Endothelial cell of umbilical vein (primary cell): Measurements from ENCODE around the gene KCTD10. TPM values are rescaled to one million over a fixed set of nuclear protein-coding genes. Genes with fewer than 3 reads are reported as not detected.

Source experiments
- BruUV-seq: library from RNA; stranded (reverse); fragments of 400-500 nt; replicated peaks from 2 replicates; lab custom pipeline; 2021; lab: Mats Ljungman, UMichigan
- CTCF ChIA-PET: fragments of 300-600, 350-600 bp; sonication (Branson Sonifier 250); formaldehyde crosslinking; loops from one replicate; lab custom pipeline; 2021; ENCODE audit warnings: antibody characterized with exemption, inconsistent platforms; lab: Charles Lee
- POLR2A ChIA-PET: fragments of 300-600, 350-600 bp; sonication (Branson Sonifier 250); formaldehyde crosslinking; loops from one replicate; lab custom pipeline; 2021; ENCODE audit warnings: antibody characterized with exemption, inconsistent platforms; lab: Charles Lee
- DNase-seq: peaks from one replicate; pipeline ENCODE4 v3.0.0-alpha.2; 2011; ENCODE audit warnings: low read depth, low spot score
- FAIRE-seq: peaks from 2 replicates; lab custom pipeline; 2011; peaks lifted over from hg19 to GRCh38; lab: Jason Lieb, UNC
- H2AFZ ChIP-seq: 2 replicates; pipeline ENCODE4 v1.6.0; 2012; ENCODE audit warnings: low read depth, low read length, control low read depth, inconsistent platforms
- H3K27ac ChIP-seq: 2 replicates; pipeline ENCODE4 v1.5.1; 2011; ENCODE audit warnings: low read depth, mild to moderate bottlenecking, control low read depth, low read length, moderate library complexity; ENCODE audit not compliant: insufficient read depth
- H3K27me3 ChIP-seq, 2 experiments: 2 replicates each; pipeline versions ENCODE4 v1.6.0 to v1.6.1; 2011; ENCODE audit warnings: low read length in 2 of 2, mixed read lengths in 1 of 2; ENCODE audit not compliant: control insufficient read depth in 2 of 2, insufficient read depth in 2 of 2
- H3K36me3 ChIP-seq, 2 experiments: 2 replicates in 1 of 2; 3 replicates in 1 of 2; pipeline ENCODE4 v1.5.1; 2011; ENCODE audit warnings: low read length in 2 of 2, mild to moderate bottlenecking in 1 of 2, moderate library complexity in 1 of 2; ENCODE audit not compliant: control insufficient read depth in 2 of 2, insufficient read depth in 2 of 2; ENCODE audit errors: extremely low read depth in 1 of 2
- H3K4me1 ChIP-seq: 3 replicates; pipeline ENCODE4 v1.5.1; 2011; ENCODE audit warnings: mild to moderate bottlenecking, low read length; ENCODE audit not compliant: control insufficient read depth, insufficient read depth; ENCODE audit errors: extremely low read depth
- H3K4me2 ChIP-seq: 2 replicates; pipeline ENCODE4 v1.6.1; 2011; ENCODE audit warnings: low read length, control low read depth, mixed read lengths; ENCODE audit not compliant: insufficient read depth
- H3K4me3 ChIP-seq, 3 experiments: fragments of 200-600 bp in 1 of 3; sonication (generic), shearing (Covaris generic) in 1 of 3; replicated peaks in 1 of 3; 2 replicates each; pipeline ENCODE4 v1.5.1; 2011 to 2016; ENCODE audit warnings: control low read depth in 3 of 3, low read length in 3 of 3, mild to moderate bottlenecking in 2 of 3, inconsistent platforms in 1 of 3, low read depth in 1 of 3, moderate library complexity in 1 of 3; ENCODE audit not compliant: insufficient read depth in 1 of 3
- H3K79me2 ChIP-seq: 2 replicates; pipeline ENCODE4 v1.6.0; 2012; ENCODE audit warnings: low read length, inconsistent platforms; ENCODE audit not compliant: control insufficient read depth, insufficient read depth
- H3K9ac ChIP-seq: replicated peaks from 2 replicates; pipeline ENCODE3; 2011; ENCODE audit warnings: low read length, control low read depth; ENCODE audit not compliant: insufficient read depth; ENCODE audit errors: extremely low read depth
- H3K9me1 ChIP-seq: replicated peaks from 3 replicates; pipeline ENCODE4 v1.6.0; 2011; ENCODE audit warnings: mild to moderate bottlenecking, low read length; ENCODE audit not compliant: control insufficient read depth, insufficient read depth; ENCODE audit errors: extremely low read depth
- H3K9me3 ChIP-seq: replicated peaks from 2 replicates; pipeline ENCODE4 v1.5.1; 2012; ENCODE audit warnings: low read length, inconsistent platforms; ENCODE audit not compliant: control insufficient read depth, insufficient read depth
- H4K20me1 ChIP-seq: replicated peaks from 2 replicates; pipeline ENCODE3; 2011; ENCODE audit warnings: mild to moderate bottlenecking, low read length; ENCODE audit not compliant: control insufficient read depth, insufficient read depth; ENCODE audit errors: extremely low read depth
- EZH2 ChIP-seq: IDR thresholded peaks from 2 replicates; pipeline ENCODE4 v1.6.1; 2012; ENCODE audit warnings: borderline replicate concordance, low read depth, mild to moderate bottlenecking, moderate library complexity, low read length, inconsistent platforms; ENCODE audit not compliant: severe bottlenecking
- FOS ChIP-seq: IDR thresholded peaks from 2 replicates; pipeline ENCODE4 v1.6.1; 2011; ENCODE audit warnings: mild to moderate bottlenecking, low read length, moderate library complexity, borderline replicate concordance; ENCODE audit not compliant: insufficient read depth
- GATA2 ChIP-seq: IDR thresholded peaks from 2 replicates; pipeline ENCODE4 v1.7.0; 2011; ENCODE audit warnings: low read depth, mild to moderate bottlenecking, moderate library complexity, mixed read lengths, low read length; ENCODE audit not compliant: insufficient read length, insufficient read depth
- JUN ChIP-seq: IDR thresholded peaks from 2 replicates; pipeline ENCODE4 v1.6.1; 2011; ENCODE audit warnings: borderline replicate concordance, low read depth; ENCODE audit not compliant: insufficient read length, insufficient read depth
- MAX ChIP-seq: IDR thresholded peaks from 2 replicates; pipeline ENCODE4 v1.6.1; 2011; ENCODE audit not compliant: insufficient read depth, insufficient read length
- MYC ChIP-seq: IDR thresholded peaks from one replicate; pipeline ENCODE4 v1.6.1; 2011; ENCODE audit warnings: mild to moderate bottlenecking, low read depth, low read length
- POLR2A ChIP-seq: IDR thresholded peaks from 2 replicates; pipeline ENCODE4 v1.6.1; 2012; ENCODE audit warnings: low read depth, mild to moderate bottlenecking, control low read depth, low read length
- POLR2AphosphoS5 ChIP-seq: IDR thresholded peaks from 2 replicates; pipeline ENCODE4 v1.6.1; 2012; ENCODE audit warnings: low read depth, mild to moderate bottlenecking, control low read depth, low read length, moderate library complexity; ENCODE audit not compliant: insufficient read depth
- dilution Hi-C: fragments of 300-500 bp; cut with MboI; formaldehyde crosslinking; loops from one replicate; pipeline ENCODE4 v1.15.0; 2019; ENCODE audit warnings: low sequenced_read_pairs; ENCODE audit not compliant: extremely low pct_ligation_motif_present
- intact Hi-C: fragments of 100-400 bp; cut with micrococcal nuclease; formaldehyde crosslinking; loops from one replicate; pipeline ENCODE4 v1.10.0; 2022
- polyA plus RNA-seq, 4 experiments: library from polyadenylated mRNA; depleted of rRNA in 3 of 4; stranded (reverse) in 3 of 4; unstranded in 1 of 4; fragments of >200 nt; gene quantifications; 2 replicates each; pipeline versions ENCODE4 v1.2.1 to v1.2.3, GENCODE V29; 2011 to 2012; ENCODE audit warnings: missing spikeins in 1 of 4
- total RNA-seq: library from RNA; stranded (reverse); gene quantifications from 2 replicates; pipeline ENCODE4 v1.2.3, GENCODE V29; 2021
- TF ChIP-seq, protein P1 (sequence below), 2 donors: IDR thresholded peaks; 1 replicate in 1 of 2; 2 replicates in 1 of 2; pipeline ENCODE4 v1.5.1; 2011; ENCODE audit warnings: low read length in 2 of 2, mild to moderate bottlenecking in 2 of 2, moderate library complexity in 2 of 2, control low read depth in 1 of 2, inconsistent platforms in 1 of 2, low read depth in 1 of 2; ENCODE audit not compliant: insufficient read depth in 1 of 2; ENCODE audit errors: extremely low read depth in 1 of 2

Gene KCTD10
- total and polyA plus RNA-seq, 2 donors (not counting 3 experiments of a cell fraction or from before 2014, with no cell fraction given) = 101 to 112 TPM

DNA sequence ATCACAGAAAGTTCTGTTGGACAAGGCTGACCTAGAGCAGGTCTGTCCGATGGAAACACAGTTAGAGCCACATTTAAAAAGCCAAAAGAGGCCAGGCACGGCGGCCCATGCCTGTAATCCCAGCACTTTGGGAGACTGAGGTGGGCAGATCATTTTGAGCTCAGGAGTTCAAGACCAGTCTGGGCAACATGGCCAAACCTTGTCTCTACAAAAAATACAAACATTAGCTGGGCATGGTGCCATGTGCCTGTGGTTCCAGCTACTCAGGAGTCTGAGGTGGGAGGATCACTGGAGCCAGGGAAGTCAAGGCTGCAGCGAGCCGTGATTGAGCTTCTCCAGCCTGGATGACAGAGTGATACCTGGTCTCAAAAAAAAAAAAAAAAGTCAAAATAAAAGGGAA lies 15.3 kb upstream of the KCTD10 start:
- H3K9me3 ChIP-seq = no peaks in the 10 kb centered on the region
- ChIA-PET POLR2A (no interaction called here), CTCF (interaction anchor here (3.0 to 4.9 kb wide), 3 partner anchors 26 to 65 kb away, joined by 8 to 22 read pairs (median 12); no protein-coding TSS in a partner anchor)
- H3K27ac ChIP-seq = no peak overlapping the region
- intact Hi-C loops = no loop called here
- FAIRE-seq (no peak), DNase-seq (no peak)
- no peak overlapping the region for H3K4me2 ChIP-seq
- dilution Hi-C loops = no loop called here
- H3K27me3 ChIP-seq = no peaks in the 10 kb centered on the region
- no peak overlapping the region for H3K4me3 ChIP-seq
- H4K20me1 ChIP-seq = no peaks in the 10 kb centered on the region
- BruUV-seq = no TSS peak
- H2AFZ ChIP-seq = no peak overlapping the region
- no peak overlapping the region for H3K9ac ChIP-seq
- no peaks in the 10 kb centered on the region for H3K9me1 ChIP-seq
- H3K36me3 ChIP-seq = peaks cover 13 to 25% of the 10 kb centered on the region in 2 experiments
- H3K4me1 ChIP-seq = no peaks in the 10 kb centered on the region
- no peaks in the 10 kb centered on the region for H3K79me2 ChIP-seq
- TF ChIP-seq POLR2A (no peak), EZH2 (no peak), POLR2AphosphoS5 (no peak), JUN (no peak), GATA2 (no peak), MAX (no peak), FOS (no peak), MYC (no peak)
- TF ChIP-seq, protein P1, sequence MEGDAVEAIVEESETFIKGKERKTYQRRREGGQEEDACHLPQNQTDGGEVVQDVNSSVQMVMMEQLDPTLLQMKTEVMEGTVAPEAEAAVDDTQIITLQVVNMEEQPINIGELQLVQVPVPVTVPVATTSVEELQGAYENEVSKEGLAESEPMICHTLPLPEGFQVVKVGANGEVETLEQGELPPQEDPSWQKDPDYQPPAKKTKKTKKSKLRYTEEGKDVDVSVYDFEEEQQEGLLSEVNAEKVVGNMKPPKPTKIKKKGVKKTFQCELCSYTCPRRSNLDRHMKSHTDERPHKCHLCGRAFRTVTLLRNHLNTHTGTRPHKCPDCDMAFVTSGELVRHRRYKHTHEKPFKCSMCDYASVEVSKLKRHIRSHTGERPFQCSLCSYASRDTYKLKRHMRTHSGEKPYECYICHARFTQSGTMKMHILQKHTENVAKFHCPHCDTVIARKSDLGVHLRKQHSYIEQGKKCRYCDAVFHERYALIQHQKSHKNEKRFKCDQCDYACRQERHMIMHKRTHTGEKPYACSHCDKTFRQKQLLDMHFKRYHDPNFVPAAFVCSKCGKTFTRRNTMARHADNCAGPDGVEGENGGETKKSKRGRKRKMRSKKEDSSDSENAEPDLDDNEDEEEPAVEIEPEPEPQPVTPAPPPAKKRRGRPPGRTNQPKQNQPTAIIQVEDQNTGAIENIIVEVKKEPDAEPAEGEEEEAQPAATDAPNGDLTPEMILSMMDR (IDR thresholded peaks at IDR 0.05; ENCODE audit: extremely low read depth in 1 of 2, insufficient read depth in 1 of 2, low read depth in 1 of 2, low read length in 2 of 2) = no peak
